ENCODE measurements around the gene SLC24A1. TPM values are rescaled to one million over a fixed set of nuclear protein-coding genes. Genes with fewer than 3 reads are reported as not detected.

Gene SLC24A1
- total RNA-seq (9.7 TPM), polyA plus RNA-seq (6.1 TPM)

DNA sequence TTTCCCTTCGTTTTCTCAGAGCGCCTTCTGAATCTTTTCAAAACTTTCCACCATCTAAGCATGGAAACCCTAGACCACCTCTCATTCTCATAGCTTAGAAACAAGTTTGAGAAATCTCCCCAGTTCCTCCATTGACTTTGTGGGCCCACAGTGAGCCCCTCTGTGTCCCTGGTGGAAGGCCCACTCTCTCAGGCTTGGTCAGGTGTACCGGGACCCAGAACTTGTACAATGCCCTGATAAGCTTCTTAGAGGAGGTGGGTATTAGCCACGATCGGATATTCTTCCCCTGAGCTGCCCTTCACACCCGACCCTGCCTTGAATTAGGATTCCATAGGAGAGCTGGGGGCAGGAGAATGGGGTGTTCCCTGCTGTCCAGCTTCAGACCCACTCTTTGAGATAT, at the start of gene SLC24A1:
SLC24A1 (plus strand) TSS at position 301 of the 400 bp plus-strand sequence. CDS start 2,143 bp downstream, outside the sequence.
- Histone ChIP-seq H3K27ac (ENCODE audit: low read depth) (no peak within 1 kb of the TSS), H3K36me3 (ENCODE audit: insufficient read depth) (no peaks in the 10 kb centered on the region), H3K4me1 (ENCODE audit: insufficient read depth) (no peaks in the 10 kb centered on the region), H3K4me3 (ENCODE audit: low read depth, low read length) (no peak within 1 kb of the TSS)
- no peak for DNase-seq (ENCODE audit: extremely low spot score)
- 92% methylated on average over 6 of the region's 6 CpGs for WGBS

DNA sequence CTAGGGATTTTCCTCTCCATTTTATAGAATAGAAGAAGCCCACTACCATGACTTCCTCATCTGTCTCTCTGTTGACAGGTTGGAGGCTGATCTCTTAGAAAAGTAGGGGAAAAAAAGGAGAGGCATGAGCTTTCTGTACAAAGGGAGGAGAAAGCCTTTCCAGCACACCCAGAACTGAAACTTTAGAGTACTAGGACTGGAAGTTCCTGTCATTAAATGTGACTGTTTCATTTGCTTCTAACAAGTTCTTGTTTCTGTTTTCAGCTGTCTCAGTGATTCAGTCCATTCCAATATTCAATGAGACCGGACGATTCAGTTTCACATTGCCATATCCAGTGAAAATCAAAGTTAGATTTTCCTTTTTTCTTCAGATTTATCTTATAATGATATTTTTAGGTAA, 49.8 kb upstream of the SLC24A1 start:
- H3K36me3 ChIP-seq (ENCODE audit: insufficient read depth) = no peaks in the 10 kb centered on the region
- 93% methylated on average over 2 of the region's 2 CpGs for WGBS
- no peak for DNase-seq (ENCODE audit: extremely low spot score)
- H3K4me1 ChIP-seq (ENCODE audit: insufficient read depth) = no peaks in the 10 kb centered on the region
- H3K4me3 ChIP-seq (ENCODE audit: low read depth, low read length) = no peak overlapping the region
- peak overlapping the region; percentile 23 for H3K27ac ChIP-seq (ENCODE audit: low read depth)

DNA sequence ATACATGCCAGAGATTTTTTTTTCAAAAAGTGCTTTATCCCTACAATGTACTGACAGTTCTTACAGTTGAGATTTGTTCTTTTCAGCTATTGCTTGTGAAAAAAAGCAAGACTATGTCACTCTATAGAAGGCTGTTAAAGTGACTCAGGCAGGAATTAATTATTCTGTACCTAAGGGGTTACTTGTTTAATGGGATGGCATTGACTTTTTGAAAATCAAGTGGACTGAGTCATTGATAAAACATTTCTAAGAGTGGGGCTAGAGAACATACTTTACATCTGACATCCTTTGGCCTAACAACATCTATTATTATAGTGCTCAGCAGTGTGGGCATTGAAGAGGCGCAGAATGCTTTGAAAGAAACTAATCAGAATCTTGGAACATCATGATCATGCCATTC, 45.1 kb upstream of the SLC24A1 start:
- Histone ChIP-seq H3K27ac (ENCODE audit: low read depth) (no peak overlapping the region), H3K4me3 (ENCODE audit: low read depth, low read length) (no peak overlapping the region), H3K4me1 (ENCODE audit: insufficient read depth) (no peaks in the 10 kb centered on the region), H3K36me3 (ENCODE audit: insufficient read depth) (no peaks in the 10 kb centered on the region)
- WGBS = 96% methylated on average over 1 of the region's 1 CpG
- no peak for DNase-seq (ENCODE audit: extremely low spot score)

DNA sequence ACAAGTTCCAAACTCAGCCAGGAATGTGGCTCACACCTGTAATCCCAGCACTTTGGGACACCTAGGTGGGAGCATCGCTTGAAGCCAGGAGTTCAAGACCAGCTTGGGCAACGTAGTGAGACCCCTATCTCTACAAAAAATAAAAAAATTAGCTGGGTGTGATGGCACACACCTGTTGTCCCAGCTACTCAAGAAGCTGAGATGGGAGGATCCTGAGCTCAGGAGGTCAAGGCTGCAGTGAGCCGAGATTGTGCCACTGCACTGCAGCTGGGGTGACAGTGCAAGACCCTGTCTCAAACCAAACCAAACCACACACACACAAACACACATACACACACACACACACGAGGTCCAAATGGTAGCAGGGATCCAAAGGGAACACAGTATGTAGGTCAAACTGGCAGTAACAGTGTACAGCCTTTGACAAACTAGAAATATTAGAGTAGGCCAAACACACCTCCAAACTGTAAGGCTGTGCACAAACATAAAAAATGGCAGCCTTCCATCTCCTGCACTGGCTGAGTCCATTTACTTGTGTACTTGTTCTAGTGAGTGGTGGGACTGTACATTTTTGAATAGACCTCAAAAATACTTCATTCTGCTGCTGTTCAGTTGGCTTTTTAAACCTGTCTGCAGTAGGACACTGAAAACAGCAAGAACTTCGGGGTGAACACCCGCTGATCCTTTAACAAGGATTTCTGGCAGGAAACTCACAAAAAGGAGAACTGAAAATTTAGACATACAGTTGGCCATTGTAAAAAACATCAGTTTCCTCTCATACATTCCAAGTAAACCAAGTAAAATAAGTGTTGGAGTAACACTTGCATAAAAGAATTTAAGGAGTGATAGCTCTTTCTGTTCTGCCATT, 44.4 kb upstream of the SLC24A1 start:
- Histone ChIP-seq H3K4me1 (ENCODE audit: insufficient read depth) (no peaks in the 10 kb centered on the region), H3K36me3 (ENCODE audit: insufficient read depth) (no peaks in the 10 kb centered on the region), H3K27ac (ENCODE audit: low read depth) (no peak overlapping the region), H3K4me3 (ENCODE audit: low read depth, low read length) (no peak overlapping the region)
- DNase-seq (ENCODE audit: extremely low spot score) = no peak
- WGBS = 80% methylated on average over 6 of the region's 6 CpGs

DNA sequence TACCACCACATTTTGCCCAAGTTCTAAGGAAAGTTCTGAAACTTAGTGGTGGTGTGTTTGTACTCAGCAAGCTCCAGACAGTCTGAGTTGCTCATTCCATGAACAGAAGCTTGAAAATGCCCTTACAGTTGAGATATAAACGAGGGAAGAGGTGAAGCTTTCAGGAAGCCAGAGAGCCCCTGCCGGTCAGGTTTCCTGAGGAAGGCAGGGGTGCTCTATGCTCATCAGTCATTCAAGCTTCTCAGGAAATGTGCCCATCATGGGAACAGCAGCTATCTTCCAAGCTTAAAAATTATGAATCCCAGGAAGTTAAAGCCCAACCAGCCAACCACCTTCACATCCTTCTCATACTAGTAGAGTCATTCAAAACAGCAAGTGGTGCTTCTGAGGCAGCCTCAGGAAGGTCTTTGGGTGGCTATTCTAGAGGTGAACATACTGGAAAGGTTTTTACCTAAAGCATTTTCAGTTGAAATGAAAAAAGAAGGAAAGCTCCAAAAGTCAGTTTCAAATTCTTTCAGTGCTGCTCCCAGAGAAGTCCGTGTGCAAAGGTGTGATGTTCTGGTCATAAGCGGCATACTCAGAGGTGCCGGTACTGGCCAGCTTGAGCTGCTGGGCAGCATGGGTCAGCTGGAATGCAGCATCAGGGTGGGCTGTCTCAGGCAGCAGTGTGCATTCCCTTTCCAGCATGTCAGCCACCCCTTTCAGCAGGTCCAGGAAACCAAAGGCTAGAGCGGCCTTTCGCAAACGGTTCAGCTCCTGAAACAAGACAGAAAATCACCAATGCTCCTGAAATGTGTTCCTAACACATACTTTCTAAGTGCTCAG, 42.6 kb upstream of the SLC24A1 start:
- no peak for DNase-seq (ENCODE audit: extremely low spot score)
- H3K27ac ChIP-seq (ENCODE audit: low read depth) = no peak overlapping the region
- H3K4me1 ChIP-seq (ENCODE audit: insufficient read depth) = no peaks in the 10 kb centered on the region
- peaks cover 2% of the 10 kb centered on the region for H3K36me3 ChIP-seq (ENCODE audit: insufficient read depth)
- WGBS = 77% methylated on average over 8 of the region's 8 CpGs
- no peak overlapping the region for H3K4me3 ChIP-seq (ENCODE audit: low read depth, low read length)

DNA sequence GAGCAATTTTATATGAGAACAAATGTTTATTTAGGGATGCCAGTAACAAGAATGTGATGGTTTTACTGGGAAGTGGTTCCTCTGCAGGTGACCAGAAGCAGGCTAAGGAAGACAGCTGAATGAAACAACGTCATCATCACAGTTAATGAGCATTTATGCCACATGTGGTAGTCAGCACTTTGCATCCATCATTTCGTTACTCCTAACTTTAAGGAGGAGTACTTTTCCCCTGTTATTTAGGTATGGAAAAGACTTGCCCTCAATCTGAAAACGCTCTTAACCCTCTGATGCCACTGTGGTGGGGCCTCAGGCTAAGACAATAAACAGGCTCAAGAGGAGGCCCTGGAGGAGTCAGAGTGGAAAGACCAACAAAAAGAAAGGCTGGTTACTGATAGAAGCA, 42.0 kb upstream of the SLC24A1 start:
- H3K4me1 ChIP-seq (ENCODE audit: insufficient read depth) = no peaks in the 10 kb centered on the region
- no peak overlapping the region for H3K4me3 ChIP-seq (ENCODE audit: low read depth, low read length)
- H3K27ac ChIP-seq (ENCODE audit: low read depth) = no peak overlapping the region
- peaks cover 3% of the 10 kb centered on the region for H3K36me3 ChIP-seq (ENCODE audit: insufficient read depth)
- WGBS = 72% methylated on average over 3 of the region's 3 CpGs
- no peak for DNase-seq (ENCODE audit: extremely low spot score)

DNA sequence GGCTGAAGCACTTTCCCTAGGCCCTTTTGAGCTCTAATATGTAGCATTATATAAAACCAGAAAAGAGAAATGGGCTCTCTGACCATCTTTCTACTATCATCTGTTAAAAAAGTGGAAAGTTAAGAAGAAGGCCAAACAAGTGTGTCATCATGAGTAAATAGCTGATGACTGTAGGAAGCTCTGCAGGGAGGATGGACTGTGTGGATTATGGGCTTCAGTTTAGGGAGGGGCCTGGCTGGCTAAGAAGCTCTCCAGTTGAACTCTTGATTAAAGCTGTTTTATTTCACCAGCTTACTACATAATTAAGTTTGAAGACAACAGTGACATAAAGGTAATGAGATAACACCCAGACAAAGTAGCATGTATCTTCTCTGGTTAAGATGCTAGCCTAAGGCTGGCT, 41.5 kb upstream of the SLC24A1 start:
- H3K27ac ChIP-seq (ENCODE audit: low read depth) = no peak overlapping the region
- H3K4me3 ChIP-seq (ENCODE audit: low read depth, low read length) = no peak overlapping the region
- DNase-seq (ENCODE audit: extremely low spot score) = no peak
- no peaks in the 10 kb centered on the region for H3K4me1 ChIP-seq (ENCODE audit: insufficient read depth)
- H3K36me3 ChIP-seq (ENCODE audit: insufficient read depth) = peaks cover 3% of the 10 kb centered on the region

DNA sequence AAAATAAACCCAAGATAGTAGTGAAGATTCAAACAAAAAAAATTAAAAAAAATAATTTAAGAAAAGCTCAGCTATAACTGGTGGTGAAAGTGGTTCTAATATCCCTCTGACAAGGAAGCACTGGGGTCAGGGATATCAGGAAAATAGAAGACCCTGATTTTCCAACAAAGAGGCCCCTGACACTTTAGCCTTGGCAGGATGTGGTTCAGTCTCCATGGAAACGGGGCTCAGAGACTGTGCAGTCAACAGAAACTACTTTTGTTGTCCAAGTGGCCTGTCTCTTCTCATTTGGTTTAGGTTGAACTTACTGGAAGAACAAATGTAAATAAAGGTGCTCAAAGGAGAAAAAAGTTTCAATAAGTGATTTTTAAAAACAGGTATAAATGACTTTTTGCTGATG, 38.0 kb upstream of the SLC24A1 start:
- no peak overlapping the region for H3K4me3 ChIP-seq (ENCODE audit: low read depth, low read length)
- no peak for DNase-seq (ENCODE audit: extremely low spot score)
- H3K36me3 ChIP-seq (ENCODE audit: insufficient read depth) = peaks cover 6% of the 10 kb centered on the region
- H3K4me1 ChIP-seq (ENCODE audit: insufficient read depth) = no peaks in the 10 kb centered on the region
- WGBS = 32% methylated on average over 1 of the region's 1 CpG
- no peak overlapping the region for H3K27ac ChIP-seq (ENCODE audit: low read depth)

DNA sequence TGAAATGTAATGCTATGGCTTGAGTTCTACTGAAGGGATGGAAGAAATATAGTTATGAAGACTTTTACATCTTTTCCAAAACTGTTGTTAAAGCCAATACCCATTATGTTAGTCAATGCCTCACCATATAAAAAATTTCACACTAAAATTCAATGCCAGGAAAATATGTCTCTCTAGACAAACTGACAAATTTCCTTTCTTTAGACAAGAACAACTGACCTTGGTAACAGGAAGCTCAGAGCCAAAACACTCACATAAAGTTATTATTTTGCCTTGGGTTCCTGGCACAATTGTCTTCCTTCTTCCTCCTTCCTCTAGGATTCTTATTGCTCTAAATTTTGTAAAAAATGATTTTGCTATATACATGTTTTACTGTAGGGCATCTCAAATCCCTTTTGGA, 37.5 kb upstream of the SLC24A1 start:
- Histone ChIP-seq H3K4me1 (ENCODE audit: insufficient read depth) (no peaks in the 10 kb centered on the region), H3K4me3 (ENCODE audit: low read depth, low read length) (no peak overlapping the region), H3K36me3 (ENCODE audit: insufficient read depth) (peaks cover 8% of the 10 kb centered on the region), H3K27ac (ENCODE audit: low read depth) (no peak overlapping the region)
- no peak for DNase-seq (ENCODE audit: extremely low spot score)

DNA sequence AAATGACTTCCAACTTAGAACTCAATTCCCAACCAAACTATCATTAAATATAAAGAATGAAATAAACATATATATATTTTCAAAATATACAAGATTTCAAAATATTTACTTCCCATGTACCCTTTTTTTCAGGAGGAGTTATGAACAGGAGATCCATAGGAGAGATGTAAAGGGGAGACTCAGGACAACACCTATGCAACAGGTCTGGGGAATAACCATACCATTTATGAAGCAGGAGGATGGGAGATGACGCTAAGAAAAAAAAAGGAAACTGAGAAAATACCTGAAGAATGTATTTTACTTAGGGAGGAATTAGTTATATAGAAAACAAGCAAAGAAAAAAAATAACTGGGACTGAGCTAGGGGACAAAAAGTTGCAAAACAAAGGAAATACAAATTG, 34.6 kb upstream of the SLC24A1 start:
- H3K36me3 ChIP-seq (ENCODE audit: insufficient read depth) = peaks cover 11% of the 10 kb centered on the region

DNA sequence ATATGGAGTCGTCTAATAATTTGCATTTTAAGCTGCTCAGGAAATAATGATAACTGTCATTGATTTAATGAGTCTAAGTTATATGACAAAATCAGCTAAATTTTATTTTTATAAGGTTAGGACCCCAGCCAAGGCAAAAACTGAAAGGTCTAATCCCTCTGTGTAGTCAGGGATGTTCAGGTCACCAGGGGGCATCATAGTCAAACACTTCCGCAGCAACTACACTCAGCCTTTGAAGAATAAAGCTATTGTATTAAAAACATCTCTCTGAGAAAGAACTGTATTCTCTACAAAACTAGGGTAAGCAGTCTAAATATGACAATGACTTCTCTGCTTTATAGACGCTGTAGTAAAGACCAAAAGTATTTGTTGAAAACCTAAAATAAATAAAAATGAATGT, 25.8 kb upstream of the SLC24A1 start:
- H3K27ac ChIP-seq (ENCODE audit: low read depth) = no peak overlapping the region
- DNase-seq (ENCODE audit: extremely low spot score) = no peak
- WGBS = 71% methylated on average over 3 of the region's 3 CpGs

More for the DNA sequence above, 34.6 kb upstream of the SLC24A1 start:
- no peak for DNase-seq (ENCODE audit: extremely low spot score)
- Histone ChIP-seq H3K4me1 (ENCODE audit: insufficient read depth) (no peaks in the 10 kb centered on the region), H3K27ac (ENCODE audit: low read depth) (no peak overlapping the region), H3K4me3 (ENCODE audit: low read depth, low read length) (no peak overlapping the region)
- WGBS = 98% methylated on average over 1 of the region's 1 CpG

DNA sequence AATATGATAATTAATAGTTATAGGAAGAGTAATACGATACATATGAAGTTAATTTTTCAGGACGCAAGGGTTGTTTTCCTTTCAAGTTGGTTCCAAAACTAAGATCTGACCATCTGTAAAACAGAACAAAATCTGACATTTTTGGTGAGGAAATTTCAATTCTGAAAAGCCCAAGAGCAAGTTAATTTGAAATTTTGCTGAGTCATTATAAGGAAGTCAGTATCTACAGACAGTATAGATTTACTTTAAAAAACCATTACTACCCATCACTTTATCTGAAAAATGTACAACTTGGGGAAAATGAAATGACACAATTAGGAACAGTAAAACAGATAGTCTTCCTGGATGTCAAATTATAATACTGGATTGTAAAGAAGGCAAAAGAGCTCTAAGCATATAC, 23.3 kb upstream of the SLC24A1 start:
- Histone ChIP-seq H3K4me1 (ENCODE audit: insufficient read depth) (no peaks in the 10 kb centered on the region), H3K36me3 (ENCODE audit: insufficient read depth) (peaks cover 2% of the 10 kb centered on the region), H3K27ac (ENCODE audit: low read depth) (no peak overlapping the region), H3K4me3 (ENCODE audit: low read depth, low read length) (no peak overlapping the region)
- DNase-seq (ENCODE audit: extremely low spot score) = no peak
- WGBS = 97% methylated on average over 2 of the region's 2 CpGs

More for the DNA sequence above, 25.8 kb upstream of the SLC24A1 start:
- no peak overlapping the region for H3K4me3 ChIP-seq (ENCODE audit: low read depth, low read length)
- no peaks in the 10 kb centered on the region for H3K4me1 ChIP-seq (ENCODE audit: insufficient read depth)
- peaks cover 6% of the 10 kb centered on the region for H3K36me3 ChIP-seq (ENCODE audit: insufficient read depth)

DNA sequence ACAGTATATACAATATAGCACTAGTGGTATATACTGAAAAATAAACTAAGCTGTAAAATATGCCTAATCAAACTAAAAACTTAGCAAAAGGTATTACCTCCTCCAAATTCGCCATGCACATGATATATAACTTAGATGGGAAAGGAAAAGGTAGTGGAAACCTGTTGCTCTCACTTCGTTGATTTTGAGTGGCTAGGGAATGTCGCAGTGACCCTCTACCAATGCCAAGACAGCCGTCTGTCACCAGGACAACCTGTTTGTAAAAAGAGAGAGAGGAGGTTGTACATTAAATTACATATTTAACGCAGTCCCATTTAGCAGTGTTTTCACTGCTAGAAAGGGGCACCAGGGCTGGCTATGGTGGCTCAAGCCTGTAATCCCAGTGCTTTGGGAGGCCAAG, 22.1 kb upstream of the SLC24A1 start:
- Histone ChIP-seq H3K36me3 (ENCODE audit: insufficient read depth) (peaks cover 2% of the 10 kb centered on the region), H3K4me3 (ENCODE audit: low read depth, low read length) (no peak overlapping the region), H3K27ac (ENCODE audit: low read depth) (no peak overlapping the region), H3K4me1 (ENCODE audit: insufficient read depth) (no peaks in the 10 kb centered on the region)
- DNase-seq (ENCODE audit: extremely low spot score) = no peak
- WGBS = 97% methylated on average over 5 of the region's 5 CpGs

DNA sequence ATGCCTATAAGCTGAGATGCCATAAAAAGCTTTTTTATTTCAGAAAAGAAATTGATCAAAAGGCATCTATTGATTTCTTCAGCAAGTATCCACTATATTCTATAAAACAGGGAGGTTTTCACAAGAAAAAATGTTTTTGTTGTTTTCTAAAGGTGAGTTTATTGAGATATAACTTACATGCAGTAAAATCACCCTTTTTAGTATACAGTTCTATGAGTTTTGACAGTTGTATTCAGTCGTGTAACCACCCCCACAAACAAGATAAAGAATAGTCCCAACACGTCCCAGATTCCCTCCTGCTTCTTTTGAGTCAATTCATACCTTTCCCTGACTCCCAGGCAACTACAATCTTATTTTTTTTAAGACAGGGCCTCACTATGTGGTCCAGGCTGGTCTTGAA, 18.6 kb upstream of the SLC24A1 start:
- Histone ChIP-seq H3K36me3 (ENCODE audit: insufficient read depth) (peaks cover 2% of the 10 kb centered on the region), H3K4me1 (ENCODE audit: insufficient read depth) (no peaks in the 10 kb centered on the region), H3K27ac (ENCODE audit: low read depth) (no peak overlapping the region), H3K4me3 (ENCODE audit: low read depth, low read length) (no peak overlapping the region)
- WGBS = 84% methylated on average over 2 of the region's 2 CpGs
- no peak for DNase-seq (ENCODE audit: extremely low spot score)

Data from urinary bladder (tissue), 4 donors.